GM19372 (cell line): ENCODE data around the gene SAYSD1.

Experiments used
- ATAC-seq: cut with Tn5 transposase; IDR thresholded peaks from one replicate; pipeline ENCODE4 v1.9.1; 2021; ENCODE audit warnings: mild to moderate bottlenecking, low read depth, moderate library complexity; ENCODE audit not compliant: unreplicated experiment

The SAYSD1 gene

GRCh38 chr6:39059496-39060310 lies 55.3 kb downstream of the SAYSD1 start:
- ATAC-seq = no peak

GRCh38 chr6:39058471-39059147 lies 56.4 kb downstream of the SAYSD1 start:
- ATAC-seq = no peak

- no peak for ATAC-seq
Observed at GRCh38 chr6:39057251-39058155, 57.5 kb downstream of the SAYSD1 start.

GRCh38 chr6:39056681-39057080 lies 58.3 kb downstream of the SAYSD1 start:
- no peak for ATAC-seq

- no peak for ATAC-seq
Observed at GRCh38 chr6:39056191-39056590, 58.8 kb downstream of the SAYSD1 start.

- ATAC-seq = no peak
Observed at GRCh38 chr6:39055661-39056060, 59.3 kb downstream of the SAYSD1 start.

- no peak for ATAC-seq
Observed at GRCh38 chr6:39054577-39055142, 60.3 kb downstream of the SAYSD1 start.
